Measurements from ENCODE around the gene ASCL5.

Gene ASCL5

GRCh38 chr1:201065686-201066085, 61.3 kb downstream of the ASCL5 start:
- no peak for DNase-seq (ENCODE audit: low spot score)
- Histone ChIP-seq H3K27ac (no peak overlapping the region), H3K4me3 (no peak overlapping the region)
- TF ChIP-seq CTCF (IDR thresholded peaks at IDR 0.05): no peak

- TF ChIP-seq CTCF (IDR thresholded peaks at IDR 0.05): no peak
- DNase-seq (ENCODE audit: low spot score): no peak
- H3K4me3 ChIP-seq: no peak overlapping the region
These were observed 62.2 kb downstream of the ASCL5 start for GRCh38 chr1:201064806-201065205.

More at GRCh38 chr1:201064806-201065205, 62.2 kb downstream of the ASCL5 start:
- no peak overlapping the region for H3K27ac ChIP-seq

Measured in coronary artery (tissue), 2 donors.